ENCODE measurements around the gene FCRL2.
"Not testable (repeated sequence)": the region's sequence is repeated elsewhere in the genome, so short reads cannot be mapped to it uniquely, and the experiment has no call there.

FCRL2 gene

DNA sequence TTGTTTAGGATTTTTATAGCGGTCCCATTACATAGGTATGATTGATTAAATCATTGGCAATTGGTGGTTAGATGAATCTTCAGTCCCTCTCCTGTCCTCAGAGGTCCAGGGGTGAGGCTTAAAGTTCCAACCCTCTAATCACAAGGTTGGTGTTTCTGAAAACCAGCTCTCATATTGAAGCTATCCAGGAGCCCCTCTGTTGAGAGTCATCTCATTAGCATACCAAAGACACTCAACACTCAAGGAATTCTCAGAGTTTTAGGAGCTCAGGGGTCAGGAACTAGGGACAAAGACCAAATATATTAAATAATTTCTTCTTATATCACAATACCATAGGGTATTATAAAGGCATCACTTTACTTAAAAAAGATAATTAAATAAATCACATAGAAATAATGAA, 23.3 kb downstream of the FCRL2 start:
- DNase-seq (ENCODE audit: low read depth): no peak

GRCh38 chr1:157751283-157751682, 25.6 kb downstream of the FCRL2 start:
- no peak for DNase-seq (ENCODE audit: low read depth)

GRCh38 chr1:157748262-157748817, 28.6 kb downstream of the FCRL2 start:
- no peak for DNase-seq (ENCODE audit: low read depth)

DNA sequence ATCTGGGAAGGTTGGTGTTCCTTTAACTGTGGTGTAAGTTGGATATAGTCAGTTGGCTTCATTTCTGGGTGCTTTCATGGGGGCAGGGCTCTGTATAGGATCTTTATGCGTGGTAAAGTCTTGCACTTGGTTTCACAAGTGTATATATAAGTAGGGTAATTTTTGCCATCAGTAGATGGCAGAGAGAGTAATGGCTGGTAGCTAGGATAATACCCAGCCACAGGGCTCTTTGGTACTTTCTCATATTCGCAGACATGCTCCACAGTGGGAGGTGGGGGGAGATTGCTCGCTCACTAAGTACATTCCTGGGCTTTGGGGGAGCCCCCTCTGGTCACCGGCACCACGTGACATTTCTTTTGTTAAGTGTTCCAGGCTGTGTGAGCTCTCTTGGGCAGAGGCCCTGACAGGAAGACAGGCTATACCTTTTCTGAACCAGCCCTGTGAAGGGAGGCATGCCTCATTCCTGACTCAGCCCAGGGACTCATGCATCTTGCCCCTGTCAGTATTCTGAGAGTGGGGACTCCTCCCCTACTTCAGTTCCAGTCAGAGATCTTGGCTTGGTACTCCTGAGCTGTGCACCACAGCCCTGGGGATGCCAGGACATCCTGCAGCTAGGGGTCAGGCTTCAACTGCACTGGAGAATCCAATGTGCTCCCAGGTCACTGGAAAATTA, 37.6 kb downstream of the FCRL2 start:
- DNase-seq (ENCODE audit: low read depth): no peak

DNA sequence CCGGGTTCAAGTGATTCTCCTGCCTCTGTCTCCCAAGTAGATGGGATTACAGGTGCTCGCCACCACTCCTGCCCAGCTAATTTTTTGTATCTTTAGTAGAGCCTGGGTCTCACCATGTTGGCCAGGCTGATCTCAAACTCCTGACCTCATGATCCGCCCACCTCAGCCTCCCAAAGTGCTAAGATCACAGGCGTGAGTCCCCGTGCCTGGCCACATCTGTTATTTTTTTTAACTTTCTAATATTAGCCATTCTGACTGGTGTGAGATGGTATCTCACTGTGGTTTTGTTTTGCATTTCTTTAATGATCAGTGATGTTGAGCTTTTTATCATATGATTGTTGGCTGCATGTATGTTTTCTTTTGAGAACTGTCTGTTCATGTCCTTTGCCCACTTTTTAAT, 40.9 kb downstream of the FCRL2 start:
- DNase-seq (ENCODE audit: low read depth): not testable (repeated sequence)

GRCh38 chr1:157734321-157734720, 42.6 kb downstream of the FCRL2 start:
- DNase-seq (ENCODE audit: low read depth): no peak

GRCh38 chr1:157732755-157733154, 44.2 kb downstream of the FCRL2 start:
- no peak for DNase-seq (ENCODE audit: low read depth)

- DNase-seq (ENCODE audit: low read depth): no peak
Observed at GRCh38 chr1:157725221-157725577, 51.7 kb downstream of the FCRL2 start.

DNA sequence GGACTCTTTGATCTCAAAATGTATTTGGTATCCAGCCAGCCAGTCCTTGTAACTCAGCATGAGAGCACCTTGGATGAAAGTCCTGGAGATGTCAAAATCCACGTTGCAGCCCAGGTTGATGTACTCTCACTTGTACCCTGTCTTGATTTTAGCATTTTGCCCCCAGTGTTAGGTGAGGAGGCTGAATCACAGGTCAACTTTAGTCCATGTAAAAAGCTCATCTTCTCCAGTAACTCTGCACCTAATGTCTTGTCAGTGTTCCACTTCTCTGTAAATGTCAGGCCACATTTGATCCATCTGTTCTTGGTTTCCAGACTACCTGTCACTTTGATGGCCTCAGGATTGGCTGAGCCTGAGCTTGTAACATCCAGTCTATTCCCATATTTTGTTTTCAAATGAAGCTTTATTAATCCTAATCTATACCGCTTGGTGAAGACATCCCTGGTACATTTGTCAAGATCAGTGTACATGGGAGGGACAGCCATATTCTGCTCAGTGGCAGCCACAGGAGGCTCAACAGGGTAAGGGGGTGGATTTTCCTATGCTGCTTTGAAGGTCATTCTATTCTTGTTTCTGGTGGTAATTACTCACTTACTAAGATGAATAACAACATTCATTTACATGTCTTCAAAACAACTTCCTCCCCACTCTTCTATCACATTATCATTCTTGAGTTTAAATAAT, 52.3 kb downstream of the FCRL2 start:
- no peak for DNase-seq (ENCODE audit: low read depth)

- DNase-seq (ENCODE audit: low read depth): no peak
Observed at GRCh38 chr1:157723157-157723556, 53.8 kb downstream of the FCRL2 start.

GRCh38 chr1:157721985-157722384, 54.9 kb downstream of the FCRL2 start:
- no peak for DNase-seq (ENCODE audit: low read depth)

DNA sequence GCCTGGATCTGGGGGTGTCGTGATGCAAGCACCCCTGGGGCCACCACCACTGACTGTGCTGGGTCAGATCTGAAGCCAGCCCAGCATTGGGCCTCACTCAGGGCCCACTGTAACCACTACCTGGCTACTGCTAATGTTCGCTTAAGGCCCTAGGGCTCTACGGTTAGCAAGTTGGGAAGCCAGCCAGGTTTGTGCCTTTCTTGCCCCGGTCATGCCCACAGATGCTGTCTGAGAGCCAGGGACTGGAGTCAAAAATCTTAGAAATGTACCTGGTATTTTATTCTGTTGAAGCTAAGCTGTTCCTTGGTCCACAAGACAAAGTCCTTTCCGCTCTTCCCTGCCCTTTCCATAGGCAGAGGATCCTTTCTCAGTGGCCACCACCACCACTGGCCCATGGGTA, 61.2 kb downstream of the FCRL2 start:
- DNase-seq (ENCODE audit: low read depth): no peak

GRCh38 chr1:157711802-157712201, 65.1 kb downstream of the FCRL2 start:
- DNase-seq (ENCODE audit: low read depth): no peak

DNA sequence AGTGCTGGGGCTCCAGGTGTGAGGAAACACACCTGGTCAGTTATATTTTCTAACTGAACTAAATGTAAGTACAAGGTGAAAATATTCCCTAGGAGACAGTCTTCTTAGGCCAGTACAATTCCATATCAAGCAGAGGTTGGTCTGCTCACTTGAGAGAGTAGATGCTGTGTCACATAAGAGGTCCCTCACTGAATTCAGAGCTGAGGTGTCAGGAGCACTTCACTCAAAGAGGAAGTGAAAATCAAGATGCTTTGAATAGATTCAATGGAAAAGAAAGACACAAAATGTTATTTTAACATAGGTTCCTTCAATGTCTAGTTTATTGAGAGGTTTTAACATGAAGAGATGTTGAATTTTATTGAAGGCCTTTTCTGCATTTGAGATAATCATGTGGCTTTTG, 72.1 kb downstream of the FCRL2 start:
- DNase-seq (ENCODE audit: low read depth): no peak

- DNase-seq (ENCODE audit: low read depth): no peak
Observed at GRCh38 chr1:157703981-157704380, 73.0 kb downstream of the FCRL2 start.

- DNase-seq (ENCODE audit: low read depth): no peak
Observed at GRCh38 chr1:157702308-157702825, 74.6 kb downstream of the FCRL2 start.

DNA sequence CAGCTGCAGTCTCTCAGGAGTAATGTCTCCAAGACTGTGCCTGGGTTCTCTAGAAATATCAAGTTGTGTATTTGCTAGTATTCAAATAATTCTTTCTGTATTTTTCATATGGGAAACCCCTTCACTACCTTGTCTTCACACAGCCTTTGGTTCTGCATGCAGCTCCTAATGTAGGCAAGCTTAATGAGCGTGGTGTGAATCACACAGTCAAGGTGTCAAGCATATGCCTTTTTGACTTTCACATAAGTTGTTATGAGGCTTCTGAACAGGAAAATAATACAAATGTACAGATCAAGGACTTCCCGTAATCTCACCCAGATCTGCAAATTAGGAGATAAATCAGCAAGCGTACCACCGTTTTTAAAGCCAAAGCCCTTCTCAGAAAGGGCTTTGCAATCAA, 76.2 kb downstream of the FCRL2 start, which contains the start of gene FCRL3:
Gene FCRL3, minus strand, starts transcription at position 38 of the 400 bp plus-strand sequence. CDS start 280 bp downstream, outside the sequence.
- no peak for DNase-seq (ENCODE audit: low read depth)

- DNase-seq (ENCODE audit: low read depth): no peak
Observed at GRCh38 chr1:157700305-157700704, 76.6 kb downstream of the FCRL2 start.

- no peak for DNase-seq (ENCODE audit: low read depth)
Observed at GRCh38 chr1:157697781-157698569, 79.0 kb downstream of the FCRL2 start.

DNA sequence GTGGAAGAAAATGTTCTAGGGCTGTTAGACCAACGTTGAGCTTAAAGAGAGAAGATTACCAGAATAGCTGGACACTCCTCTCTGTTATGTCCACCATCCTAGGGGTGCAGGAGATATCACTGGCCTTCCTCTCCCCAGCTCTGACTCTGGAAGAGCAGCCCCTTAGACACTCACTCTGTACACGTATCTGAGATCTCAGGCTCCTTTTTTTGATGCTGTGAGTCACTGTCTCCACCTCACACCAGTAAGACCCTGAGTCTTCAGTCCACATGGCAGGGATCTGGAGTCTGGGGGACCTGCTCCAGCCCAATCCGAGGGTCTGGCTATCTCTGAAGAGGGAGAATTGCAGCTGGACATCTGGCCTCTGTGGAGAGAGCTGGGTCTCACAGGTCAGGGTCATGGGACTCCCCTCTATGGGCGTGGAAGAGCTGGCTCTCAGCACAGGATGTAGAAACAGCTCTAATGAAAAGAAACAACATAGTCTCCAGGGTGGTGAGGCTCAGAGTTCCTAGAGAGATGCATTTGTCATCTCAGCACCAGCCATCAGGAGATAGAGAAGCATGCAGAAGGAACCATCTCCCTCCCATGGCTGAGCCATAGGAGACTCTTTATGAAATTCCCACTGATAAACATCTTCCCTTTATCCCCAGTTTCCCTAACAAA, 79.8 kb downstream of the FCRL2 start:
- DNase-seq (ENCODE audit: low read depth): no peak
